ENCODE measurements around the gene PCCA. TPM values are rescaled to one million over a fixed set of nuclear protein-coding genes. Genes with fewer than 3 reads are reported as not detected.
A peak's percentile ranks its signal among the peaks of the same experiment; 100 is the strongest.

PCCA gene
- total RNA-seq, 1 experiment from 2014 or later, result 52.8 TPM

GRCh38 chr13:100490692-100491091 lies 401.8 kb downstream of the PCCA start:
- peak; percentile 40; the same call in 1 of the 2 replicates for TF ChIP-seq TEAD1 (CRISPR knock-in tag; IDR thresholded peaks at IDR 0.05)
- no peak for TF ChIP-seq PRRX2 (CRISPR knock-in tag; IDR thresholded peaks at IDR 0.05)
- no peak for TF ChIP-seq SMAD3 (CRISPR knock-in tag; IDR thresholded peaks at IDR 0.05; ENCODE audit: borderline replicate concordance)
- no peak for TF ChIP-seq OVOL2 (CRISPR knock-in tag; IDR thresholded peaks at IDR 0.05; ENCODE audit: borderline replicate concordance)
- TF ChIP-seq NR1H2 (CRISPR knock-in tag; IDR thresholded peaks at IDR 0.05), result no peak
- TF ChIP-seq SP1 (CRISPR knock-in tag; conservative IDR thresholded peaks at IDR 0.05), result 0 out of 2 replicates have a peak, but pooled peaks have one; percentile 19
- TF ChIP-seq, protein P1, sequence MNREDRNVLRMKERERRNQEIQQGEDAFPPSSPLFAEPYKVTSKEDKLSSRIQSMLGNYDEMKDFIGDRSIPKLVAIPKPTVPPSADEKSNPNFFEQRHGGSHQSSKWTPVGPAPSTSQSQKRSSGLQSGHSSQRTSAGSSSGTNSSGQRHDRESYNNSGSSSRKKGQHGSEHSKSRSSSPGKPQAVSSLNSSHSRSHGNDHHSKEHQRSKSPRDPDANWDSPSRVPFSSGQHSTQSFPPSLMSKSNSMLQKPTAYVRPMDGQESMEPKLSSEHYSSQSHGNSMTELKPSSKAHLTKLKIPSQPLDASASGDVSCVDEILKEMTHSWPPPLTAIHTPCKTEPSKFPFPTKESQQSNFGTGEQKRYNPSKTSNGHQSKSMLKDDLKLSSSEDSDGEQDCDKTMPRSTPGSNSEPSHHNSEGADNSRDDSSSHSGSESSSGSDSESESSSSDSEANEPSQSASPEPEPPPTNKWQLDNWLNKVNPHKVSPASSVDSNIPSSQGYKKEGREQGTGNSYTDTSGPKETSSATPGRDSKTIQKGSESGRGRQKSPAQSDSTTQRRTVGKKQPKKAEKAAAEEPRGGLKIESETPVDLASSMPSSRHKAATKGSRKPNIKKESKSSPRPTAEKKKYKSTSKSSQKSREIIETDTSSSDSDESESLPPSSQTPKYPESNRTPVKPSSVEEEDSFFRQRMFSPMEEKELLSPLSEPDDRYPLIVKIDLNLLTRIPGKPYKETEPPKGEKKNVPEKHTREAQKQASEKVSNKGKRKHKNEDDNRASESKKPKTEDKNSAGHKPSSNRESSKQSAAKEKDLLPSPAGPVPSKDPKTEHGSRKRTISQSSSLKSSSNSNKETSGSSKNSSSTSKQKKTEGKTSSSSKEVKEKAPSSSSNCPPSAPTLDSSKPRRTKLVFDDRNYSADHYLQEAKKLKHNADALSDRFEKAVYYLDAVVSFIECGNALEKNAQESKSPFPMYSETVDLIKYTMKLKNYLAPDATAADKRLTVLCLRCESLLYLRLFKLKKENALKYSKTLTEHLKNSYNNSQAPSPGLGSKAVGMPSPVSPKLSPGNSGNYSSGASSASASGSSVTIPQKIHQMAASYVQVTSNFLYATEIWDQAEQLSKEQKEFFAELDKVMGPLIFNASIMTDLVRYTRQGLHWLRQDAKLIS (CRISPR knock-in tag; IDR thresholded peaks at IDR 0.05; ENCODE audit: borderline replicate concordance), result no peak
- TF ChIP-seq CBFB (CRISPR knock-in tag; IDR thresholded peaks at IDR 0.05; ENCODE audit: low read depth), result peak; percentile 63; the same call in 1 of the 2 replicates
- TF ChIP-seq MXD4 (CRISPR knock-in tag; IDR thresholded peaks at IDR 0.05; ENCODE audit: borderline replicate concordance), result no peak
- TF ChIP-seq IRF2 (CRISPR knock-in tag; IDR thresholded peaks at IDR 0.05; ENCODE audit: borderline replicate concordance, low read depth), result no peak
- no peak for TF ChIP-seq FOXJ3 (CRISPR knock-in tag; IDR thresholded peaks at IDR 0.05; ENCODE audit: borderline replicate concordance)
- no peak for TF ChIP-seq SMAD4 (CRISPR knock-in tag; IDR thresholded peaks at IDR 0.05)
- 0 out of 2 replicates have a peak, but pooled peaks have one; percentile 35 for TF ChIP-seq ZNF232 (CRISPR knock-in tag; IDR thresholded peaks at IDR 0.05)
- TF ChIP-seq ZNF423 (CRISPR knock-in tag; IDR thresholded peaks at IDR 0.05), result peak; percentile 76; the same call in 1 of the 2 replicates
- TF ChIP-seq NR3C1 (CRISPR knock-in tag; conservative IDR thresholded peaks at IDR 0.05; ENCODE audit: low read depth), result no peak
- no peak for TF ChIP-seq RORB (CRISPR knock-in tag; IDR thresholded peaks at IDR 0.05)
- TF ChIP-seq ATF1 (CRISPR knock-in tag; IDR thresholded peaks at IDR 0.05), result no peak
- TF ChIP-seq GABPB1 (CRISPR knock-in tag; IDR thresholded peaks at IDR 0.05), result no peak
- 0 out of 2 replicates have a peak, but pooled peaks cover 13% of the 10 kb centered on the region for H3K36me3 Mint-ChIP-seq
- ChIA-PET POLR2A (no interaction called here), CTCF (interaction anchor here (0.8 to 1.1 kb wide), 5 partner anchors 20 to 890 kb away, joined by 3 to 6 read pairs (median 5); no protein-coding TSS in a partner anchor)
- peak overlapping the region; percentile 99 for H3K27ac Mint-ChIP-seq
- H3K9me3 Mint-ChIP-seq, result 0 out of 2 replicates have a peak, but pooled peaks cover 8% of the 10 kb centered on the region
- peak overlapping the region; percentile 42 for H3K4me3 Mint-ChIP-seq
- H3K4me1 Mint-ChIP-seq, result peaks cover 46% of the 10 kb centered on the region
- ATAC-seq (peak; percentile 96), DNase-seq (ENCODE audit: low spot score) (peak; percentile 63)
- H3K27me3 Mint-ChIP-seq (ENCODE audit: low read depth), result no peaks in the 10 kb centered on the region

- H3K4me3 Mint-ChIP-seq, result peak overlapping the region; percentile 42
- ChIA-PET CTCF (interaction anchor here (0.8 to 1.1 kb wide), 5 partner anchors 20 to 891 kb away, joined by 3 to 6 read pairs (median 5); no protein-coding TSS in a partner anchor), POLR2A (no interaction called here)
- H3K36me3 Mint-ChIP-seq, result peaks cover 13% of the 10 kb centered on the region; the same call in 1 of the 2 replicates
- TF ChIP-seq, protein P2, sequence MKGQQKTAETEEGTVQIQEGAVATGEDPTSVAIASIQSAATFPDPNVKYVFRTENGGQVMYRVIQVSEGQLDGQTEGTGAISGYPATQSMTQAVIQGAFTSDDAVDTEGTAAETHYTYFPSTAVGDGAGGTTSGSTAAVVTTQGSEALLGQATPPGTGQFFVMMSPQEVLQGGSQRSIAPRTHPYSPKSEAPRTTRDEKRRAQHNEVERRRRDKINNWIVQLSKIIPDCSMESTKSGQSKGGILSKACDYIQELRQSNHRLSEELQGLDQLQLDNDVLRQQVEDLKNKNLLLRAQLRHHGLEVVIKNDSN (CRISPR knock-in tag; IDR thresholded peaks at IDR 0.05), result peak; percentile 29; the same call in 1 of the 2 replicates
- 0 out of 2 replicates have a peak, but pooled peaks have one; percentile 3 for TF ChIP-seq CBFB (CRISPR knock-in tag; IDR thresholded peaks at IDR 0.05; ENCODE audit: low read depth)
- TF ChIP-seq, protein P3, sequence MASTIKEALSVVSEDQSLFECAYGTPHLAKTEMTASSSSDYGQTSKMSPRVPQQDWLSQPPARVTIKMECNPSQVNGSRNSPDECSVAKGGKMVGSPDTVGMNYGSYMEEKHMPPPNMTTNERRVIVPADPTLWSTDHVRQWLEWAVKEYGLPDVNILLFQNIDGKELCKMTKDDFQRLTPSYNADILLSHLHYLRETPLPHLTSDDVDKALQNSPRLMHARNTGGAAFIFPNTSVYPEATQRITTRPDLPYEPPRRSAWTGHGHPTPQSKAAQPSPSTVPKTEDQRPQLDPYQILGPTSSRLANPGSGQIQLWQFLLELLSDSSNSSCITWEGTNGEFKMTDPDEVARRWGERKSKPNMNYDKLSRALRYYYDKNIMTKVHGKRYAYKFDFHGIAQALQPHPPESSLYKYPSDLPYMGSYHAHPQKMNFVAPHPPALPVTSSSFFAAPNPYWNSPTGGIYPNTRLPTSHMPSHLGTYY (CRISPR knock-in tag; IDR thresholded peaks at IDR 0.05), result no peak
- TF ChIP-seq USF2 (CRISPR knock-in tag; IDR thresholded peaks at IDR 0.05), result peak; percentile 56
- TF ChIP-seq, protein P4, sequence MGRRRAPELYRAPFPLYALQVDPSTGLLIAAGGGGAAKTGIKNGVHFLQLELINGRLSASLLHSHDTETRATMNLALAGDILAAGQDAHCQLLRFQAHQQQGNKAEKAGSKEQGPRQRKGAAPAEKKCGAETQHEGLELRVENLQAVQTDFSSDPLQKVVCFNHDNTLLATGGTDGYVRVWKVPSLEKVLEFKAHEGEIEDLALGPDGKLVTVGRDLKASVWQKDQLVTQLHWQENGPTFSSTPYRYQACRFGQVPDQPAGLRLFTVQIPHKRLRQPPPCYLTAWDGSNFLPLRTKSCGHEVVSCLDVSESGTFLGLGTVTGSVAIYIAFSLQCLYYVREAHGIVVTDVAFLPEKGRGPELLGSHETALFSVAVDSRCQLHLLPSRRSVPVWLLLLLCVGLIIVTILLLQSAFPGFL (CRISPR knock-in tag; IDR thresholded peaks at IDR 0.05; ENCODE audit: borderline replicate concordance), result no peak
- no peak for TF ChIP-seq MYBL2 (CRISPR knock-in tag; IDR thresholded peaks at IDR 0.05)
- no peak for TF ChIP-seq FOXP1 (CRISPR knock-in tag; IDR thresholded peaks at IDR 0.05; ENCODE audit: borderline replicate concordance)
- no peak for ATAC-seq
- H3K27me3 Mint-ChIP-seq (ENCODE audit: low read depth), result no peaks in the 10 kb centered on the region
- peak overlapping the region; percentile 99 for H3K27ac Mint-ChIP-seq
- DNase-seq (ENCODE audit: low spot score), result no peak
- 0 out of 2 replicates have a peak, but pooled peaks cover 8% of the 10 kb centered on the region for H3K9me3 Mint-ChIP-seq
- H3K4me1 Mint-ChIP-seq, result peaks cover 42% of the 10 kb centered on the region
Observed at GRCh38 chr13:100491164-100491842, 402.4 kb downstream of the PCCA start.
